GM18873 (cell line): Measurements from ENCODE around the gene GCLM.
"Not testable (repeated sequence)": the region's sequence is repeated elsewhere in the genome, so short reads cannot be mapped to it uniquely, and the experiment has no call there.

Source experiments
- ATAC-seq: cut with Tn5 transposase; IDR thresholded peaks from one replicate; pipeline ENCODE4 v1.9.1; 2021; ENCODE audit warnings: mild to moderate bottlenecking, moderate library complexity, moderate number of reproducible peaks; ENCODE audit not compliant: unreplicated experiment, low FRiP score

The GCLM gene

DNA sequence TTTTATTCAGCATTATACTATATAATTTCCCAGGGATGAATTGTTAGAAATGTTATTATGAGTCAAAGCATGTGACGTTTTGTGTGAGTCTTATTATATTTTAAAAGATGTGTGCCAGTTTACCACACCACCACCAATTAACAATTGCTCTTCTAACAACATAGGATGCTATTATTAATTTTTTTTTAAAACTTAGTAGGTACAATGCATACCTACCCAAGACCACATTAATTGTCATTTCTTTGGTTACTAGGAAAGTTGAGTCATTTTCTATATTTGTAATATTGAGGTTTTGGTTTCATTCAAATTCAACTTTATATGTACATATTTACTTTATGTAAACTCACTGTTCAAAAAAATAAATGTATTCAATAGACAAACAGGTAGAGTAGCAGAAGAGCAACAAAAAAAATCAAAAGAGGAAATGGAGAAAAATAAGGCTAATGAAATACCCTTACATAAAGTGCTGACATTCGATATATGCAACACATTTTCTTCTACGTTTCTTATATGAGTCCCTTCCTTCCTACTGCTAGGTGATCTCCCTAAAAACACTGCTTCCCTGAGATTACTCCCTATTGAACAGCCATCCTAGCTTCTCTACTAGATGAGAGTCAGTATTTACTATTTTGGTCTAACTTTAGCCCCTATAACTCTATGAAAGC, 9.6 kb downstream of the GCLM start:
- ATAC-seq = no peak

DNA sequence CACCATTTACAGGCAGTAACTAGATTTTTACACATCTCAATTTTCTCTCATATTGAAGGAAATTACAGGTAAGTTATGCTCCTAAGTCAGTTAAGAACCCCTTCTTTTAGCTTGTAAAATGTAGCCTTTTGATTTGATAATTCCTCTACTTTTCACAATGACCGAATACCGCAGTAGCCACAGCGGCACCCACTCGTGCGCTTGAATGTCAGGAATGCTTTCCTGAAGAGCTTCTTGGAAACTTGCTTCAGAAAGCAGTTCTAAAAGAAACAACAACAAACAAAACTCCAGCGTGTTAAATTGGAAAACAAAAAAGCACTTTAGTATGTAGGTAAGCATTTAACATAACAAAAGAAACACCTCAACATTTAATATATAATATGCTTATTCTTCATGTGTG, 20.3 kb downstream of the GCLM start:
- no peak for ATAC-seq

DNA sequence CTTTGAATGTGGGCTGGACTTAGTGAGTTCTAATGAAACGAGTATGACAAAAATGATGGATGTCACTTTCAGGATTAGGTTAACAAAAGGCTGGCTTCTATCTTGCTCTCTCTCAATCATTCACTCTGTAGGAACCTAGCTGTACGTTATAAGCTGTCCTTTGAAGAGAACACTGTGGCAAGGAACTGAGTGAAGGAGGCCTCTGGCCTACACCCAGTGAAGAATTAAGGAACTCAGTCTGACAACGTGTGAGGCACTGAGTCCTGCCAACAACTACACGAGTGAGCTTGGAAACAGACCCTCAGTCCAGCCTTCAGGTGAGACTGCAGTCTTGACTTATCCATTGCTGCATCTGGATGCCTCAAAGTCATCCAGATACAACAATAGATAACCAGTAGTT, 27.0 kb downstream of the GCLM start:
- ATAC-seq = no peak

DNA sequence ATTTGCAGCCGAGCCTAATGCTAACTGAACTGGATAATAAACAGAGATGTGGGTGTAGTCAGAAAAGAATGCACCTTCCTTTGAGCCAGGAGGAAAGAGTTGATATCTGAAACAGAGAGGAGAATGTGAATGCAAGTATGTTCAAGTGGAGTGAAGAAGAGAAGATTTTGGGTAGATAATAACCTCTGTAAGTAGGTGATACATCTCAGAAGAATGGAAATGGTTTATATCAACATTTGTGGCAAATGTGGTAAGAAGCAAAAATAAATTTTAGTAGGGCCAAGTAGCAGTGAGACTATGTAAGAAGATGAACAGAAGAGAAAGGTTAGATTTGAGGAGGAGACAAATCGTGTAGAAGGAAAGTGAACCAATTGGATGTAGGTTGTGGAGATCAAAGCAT, 28.5 kb downstream of the GCLM start:
- ATAC-seq = no peak

DNA sequence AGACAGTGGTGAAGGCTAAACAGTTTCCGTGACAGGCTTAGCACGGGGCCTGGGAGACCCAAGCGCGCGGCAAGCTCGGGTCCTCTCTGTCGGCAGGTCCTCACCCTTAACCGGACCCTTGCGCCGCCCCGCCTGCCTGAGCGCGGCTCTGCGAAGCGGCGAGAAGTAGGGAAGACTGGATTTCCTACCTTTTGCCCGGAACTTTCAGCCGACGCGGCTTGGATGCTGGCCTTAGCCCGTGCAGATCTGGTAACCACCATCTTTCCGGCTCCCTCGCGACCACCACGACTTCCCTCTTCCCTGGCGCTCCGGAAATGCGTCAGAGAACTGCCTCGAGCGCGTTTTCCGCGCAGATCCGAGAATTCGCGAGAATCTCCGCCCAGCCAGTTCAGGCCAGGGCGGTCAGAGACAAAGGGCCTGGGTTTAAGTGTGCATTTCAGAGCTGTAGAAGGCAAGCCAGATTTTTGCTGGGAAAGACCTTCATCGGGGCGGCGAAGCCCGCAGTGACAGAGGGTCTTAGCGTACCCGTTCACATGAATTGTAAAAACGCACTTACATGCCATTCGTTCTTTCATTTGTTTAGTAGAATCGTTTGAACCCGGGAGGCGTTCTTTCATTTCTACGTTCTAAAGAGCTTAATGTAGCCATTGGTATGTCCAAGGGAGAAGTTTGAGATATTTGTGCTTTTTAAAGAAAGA, 30.2 kb downstream of the GCLM start, which contains the start of gene DNTTIP2:
Gene DNTTIP2, minus strand, starts transcription at position 318 of the 698 bp plus-strand sequence. Its CDS starts 58 bp downstream, at position 260.
- ATAC-seq = peak; percentile 90

DNA sequence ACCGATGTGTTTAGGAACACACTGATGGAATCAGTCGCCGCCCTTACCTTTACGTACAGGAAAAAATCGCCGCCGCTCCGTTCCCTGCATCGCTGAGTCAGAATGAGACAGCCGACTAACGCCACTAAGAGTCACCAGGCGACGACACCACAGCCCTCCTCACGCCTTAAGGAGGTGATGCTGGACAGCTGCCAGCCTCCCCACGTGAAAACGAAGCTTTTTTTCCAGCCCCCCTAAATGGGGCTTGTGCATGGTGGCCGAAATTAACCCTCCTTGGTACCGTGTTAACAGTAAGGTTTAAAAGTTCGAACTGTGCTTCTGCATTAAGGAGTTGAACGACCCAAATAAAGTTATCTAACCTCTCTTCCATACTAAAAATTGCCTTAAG, 30.7 kb downstream of the GCLM start:
- peak; percentile 25 for ATAC-seq

DNA sequence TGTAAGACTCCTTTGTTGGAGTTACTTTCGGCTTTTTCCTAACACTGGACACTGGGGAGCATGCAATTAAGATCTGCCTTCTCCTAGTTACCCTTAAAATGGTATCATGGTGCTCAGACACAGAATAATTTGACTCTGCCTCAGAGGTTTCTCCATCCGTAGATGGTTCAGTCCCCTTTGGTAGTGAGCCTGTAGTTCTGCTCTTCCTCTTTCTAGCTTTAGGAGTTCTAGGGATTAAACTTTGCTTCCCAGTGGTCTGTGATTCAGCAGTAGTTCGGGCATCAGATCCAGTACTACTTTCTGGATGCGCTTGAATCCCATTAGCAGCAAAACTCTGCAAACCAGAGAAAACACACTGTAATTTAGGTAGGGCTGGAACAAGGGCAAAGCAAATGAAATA, 31.7 kb downstream of the GCLM start:
- no peak for ATAC-seq

DNA sequence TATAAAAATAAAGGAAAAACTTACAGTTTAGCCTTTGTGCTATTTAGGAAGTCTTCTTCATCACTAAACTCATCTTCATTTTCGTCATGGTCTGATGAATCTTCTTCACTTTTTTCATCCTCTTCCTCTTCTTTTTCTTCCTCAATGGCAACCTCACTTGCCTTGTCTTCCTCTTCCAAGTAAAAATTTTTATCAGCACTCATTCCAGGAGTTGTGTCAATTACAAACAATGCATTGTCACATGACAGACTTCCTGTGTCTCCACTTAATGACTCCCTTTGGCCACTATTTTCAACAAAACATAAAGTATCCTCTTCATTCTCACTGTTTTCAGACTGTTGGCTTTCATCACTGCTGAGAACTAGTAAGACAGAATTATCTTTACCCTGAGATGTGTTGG, 33.0 kb downstream of the GCLM start:
- ATAC-seq = no peak

DNA sequence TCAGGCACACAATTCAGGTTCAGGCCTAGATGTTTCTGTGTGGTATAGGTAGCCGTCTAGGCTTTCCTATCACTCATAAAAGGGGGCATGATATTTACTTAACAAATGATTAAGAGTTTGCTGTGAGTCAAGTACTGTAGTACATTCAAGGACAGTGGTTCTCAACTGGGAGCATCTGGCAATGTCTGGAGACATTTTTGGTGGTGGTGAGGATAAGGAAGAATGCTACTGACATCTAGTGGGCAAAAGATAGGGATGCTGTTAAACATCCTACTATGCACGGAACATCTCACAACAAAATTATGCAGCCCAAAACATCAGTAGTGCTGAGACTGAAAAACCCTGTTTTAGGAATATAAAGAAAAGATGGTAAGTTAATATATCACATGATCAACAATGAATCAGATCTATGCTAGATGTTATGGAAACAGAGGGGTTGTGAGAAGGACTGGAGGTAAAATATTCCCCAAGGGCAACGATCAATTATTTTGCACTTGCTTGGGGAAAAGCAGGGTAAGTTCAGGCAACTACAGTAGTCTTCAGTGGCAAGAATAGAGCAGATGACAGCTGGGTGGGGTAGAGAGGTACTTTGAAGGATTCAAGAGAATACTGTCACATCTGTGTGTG, 35.1 kb downstream of the GCLM start:
- ATAC-seq = no peak

DNA sequence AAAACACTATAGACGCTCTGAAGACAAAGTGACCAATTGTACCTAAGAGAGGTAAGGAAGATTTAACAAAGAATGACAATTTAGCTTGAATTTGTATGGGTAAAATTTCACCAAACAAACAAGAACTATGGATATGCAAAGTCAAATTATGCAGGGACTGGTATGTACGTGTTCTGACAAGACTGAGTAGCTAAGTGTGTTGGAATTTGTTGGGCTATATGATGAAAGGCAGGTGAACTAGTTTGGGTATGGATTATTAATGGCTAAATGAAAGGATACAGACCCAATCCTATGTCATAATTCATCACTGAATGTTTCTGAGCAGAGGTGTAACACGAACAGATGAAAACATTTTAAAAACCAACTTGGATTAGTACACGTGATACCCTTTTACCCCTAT, 37.9 kb downstream of the GCLM start:
- ATAC-seq = no peak

DNA sequence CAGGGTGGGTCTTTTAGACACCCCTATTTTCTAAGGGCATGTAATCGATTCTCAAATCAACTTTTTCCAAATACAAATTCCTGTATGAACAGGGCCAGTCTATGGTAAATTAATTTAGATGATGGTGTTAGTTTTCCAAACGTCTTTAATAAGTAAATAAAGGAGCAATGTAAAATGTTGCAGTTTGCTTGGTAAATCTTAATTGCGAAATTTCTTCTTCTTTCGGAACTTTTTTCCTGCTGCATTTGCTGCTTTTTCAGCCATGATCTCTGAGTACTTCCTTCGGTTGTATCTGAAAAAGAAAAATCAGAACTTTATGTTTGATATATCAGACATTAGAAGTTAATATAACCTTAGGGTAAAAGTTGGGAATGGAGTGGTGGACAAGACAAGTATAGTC, 39.6 kb downstream of the GCLM start:
- no peak for ATAC-seq

DNA sequence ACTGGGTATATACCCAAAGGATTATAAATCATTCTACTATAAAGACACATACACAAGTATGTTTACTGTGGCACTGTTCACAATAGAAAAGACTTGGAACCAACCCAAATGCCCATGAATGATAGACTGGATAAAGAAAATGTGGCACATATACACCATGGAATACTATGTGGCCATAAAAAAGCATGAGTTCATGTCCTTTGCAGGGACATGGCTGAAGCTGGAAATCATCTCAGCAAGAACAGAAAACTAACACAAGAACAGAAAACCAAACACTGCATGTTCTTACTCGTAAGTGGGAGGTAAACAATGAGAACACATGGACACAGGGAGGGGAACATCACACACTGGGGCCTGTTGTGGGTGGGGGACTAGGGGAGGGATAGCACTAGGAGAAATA, 40.7 kb downstream of the GCLM start:
- ATAC-seq = not testable (repeated sequence)

DNA sequence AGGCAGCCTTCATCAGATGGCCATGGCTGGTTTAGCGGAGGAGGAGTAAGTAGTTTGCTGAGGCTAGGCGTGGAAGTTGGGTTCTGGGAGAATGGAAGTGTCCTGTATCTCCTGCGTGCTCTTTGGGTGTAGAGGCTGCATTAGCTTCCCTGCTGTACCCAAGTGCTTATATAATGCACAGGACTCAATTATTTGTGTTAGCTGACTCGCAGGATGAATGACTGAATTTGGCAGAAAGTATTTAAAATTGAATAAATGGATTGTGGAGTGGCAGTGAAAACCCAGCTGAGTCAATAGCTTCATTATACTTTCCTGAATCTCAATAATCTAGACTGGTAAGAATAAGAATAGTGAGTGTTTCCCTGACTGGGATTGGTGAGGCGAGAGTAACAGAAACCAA, 44.0 kb downstream of the GCLM start:
- no peak for ATAC-seq

DNA sequence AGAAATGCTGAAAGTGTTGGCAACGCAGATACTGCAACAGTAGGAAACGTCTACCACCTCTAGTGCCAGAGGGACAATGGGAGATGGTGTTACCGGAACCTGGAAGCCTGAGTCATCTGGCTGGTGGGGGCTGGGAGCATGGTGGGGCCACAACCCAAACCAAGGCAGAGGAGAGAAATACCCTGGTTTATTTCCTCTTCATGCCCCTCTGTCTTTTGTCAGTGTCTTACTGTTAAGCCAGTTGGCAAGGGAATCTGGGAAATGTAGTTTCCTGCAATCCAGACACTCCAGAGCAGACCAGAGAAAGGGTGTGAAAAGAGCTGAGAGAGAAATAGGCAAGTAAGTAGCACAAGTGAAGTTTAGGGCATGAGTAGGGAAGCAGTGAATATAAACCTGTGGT, 45.1 kb downstream of the GCLM start:
- no peak for ATAC-seq

DNA sequence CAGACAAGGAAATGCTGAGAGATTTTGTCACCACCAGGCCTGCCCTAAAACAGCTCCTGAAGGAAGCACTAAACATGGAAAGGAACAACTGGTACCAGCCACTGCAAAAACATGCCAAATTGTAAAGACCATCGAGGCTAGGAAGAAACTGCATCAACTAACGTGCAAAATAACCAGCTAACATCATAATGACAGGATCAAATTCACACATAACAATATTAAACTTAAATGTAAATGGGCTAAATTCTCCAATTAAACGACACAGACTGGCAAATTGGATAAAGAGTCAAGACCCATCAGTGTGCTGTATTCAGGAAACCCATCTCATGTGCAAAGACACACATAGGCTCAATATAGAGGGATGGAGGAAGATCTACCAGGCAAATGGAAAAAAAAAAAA, 51.6 kb downstream of the GCLM start:
- ATAC-seq = not testable (repeated sequence)

DNA sequence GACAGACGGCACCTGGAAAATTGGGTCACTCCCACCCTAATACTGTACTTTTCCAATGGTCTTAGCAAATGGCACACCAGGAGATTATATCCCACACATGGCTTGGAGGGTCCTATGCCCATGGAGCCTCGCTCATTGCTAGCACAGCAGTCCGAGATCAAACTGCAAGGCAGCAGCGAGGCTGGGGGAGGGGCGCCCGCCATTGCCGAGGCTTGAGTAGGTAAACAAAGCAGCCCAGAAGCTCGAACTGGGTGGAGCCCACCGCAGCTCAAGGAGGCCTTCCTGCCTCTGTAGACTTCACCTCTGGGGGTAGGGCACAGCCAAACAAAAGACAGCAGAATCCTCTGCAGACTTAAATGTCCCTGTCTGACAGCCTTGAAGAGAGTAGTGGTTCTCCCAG, 53.2 kb downstream of the GCLM start:
- not testable (repeated sequence) for ATAC-seq

DNA sequence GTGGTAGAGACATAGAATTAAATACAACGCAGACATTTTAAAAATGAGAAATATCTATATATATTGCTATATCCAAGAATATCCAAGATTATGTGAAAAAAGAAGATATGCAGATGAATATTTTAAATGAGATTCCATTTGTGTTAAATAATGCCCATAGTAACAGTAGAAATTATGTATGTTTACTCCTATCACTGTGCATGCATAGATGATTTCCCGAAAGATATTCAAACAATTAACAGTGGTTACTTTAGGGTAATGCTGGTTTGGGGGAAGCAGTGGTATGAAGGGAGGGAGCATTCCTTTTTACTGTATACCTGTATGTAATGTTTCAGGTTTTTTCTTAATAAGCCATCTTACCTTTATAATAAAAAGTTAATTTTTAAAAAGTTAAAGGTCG, 55.3 kb downstream of the GCLM start:
- no peak for ATAC-seq

DNA sequence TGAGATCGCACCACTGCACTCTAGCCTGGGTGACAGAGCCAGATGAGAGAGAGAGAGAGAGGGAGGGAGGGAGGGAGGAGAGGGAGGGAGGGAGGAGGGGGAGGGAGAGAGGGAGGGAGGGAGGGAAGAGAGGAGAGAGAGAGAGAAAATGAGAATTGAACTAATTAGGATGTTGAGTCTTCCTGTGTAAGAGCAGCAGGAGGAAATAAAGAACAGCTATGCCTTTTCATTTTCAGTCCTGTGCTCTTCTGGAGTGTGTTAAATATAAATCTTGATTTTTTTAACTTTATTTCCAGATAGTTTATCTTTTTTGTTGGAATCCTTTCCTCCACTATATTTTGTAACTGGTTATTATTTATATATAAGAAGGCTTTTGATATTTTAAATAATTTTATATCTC, 57.4 kb downstream of the GCLM start:
- ATAC-seq = no peak

DNA sequence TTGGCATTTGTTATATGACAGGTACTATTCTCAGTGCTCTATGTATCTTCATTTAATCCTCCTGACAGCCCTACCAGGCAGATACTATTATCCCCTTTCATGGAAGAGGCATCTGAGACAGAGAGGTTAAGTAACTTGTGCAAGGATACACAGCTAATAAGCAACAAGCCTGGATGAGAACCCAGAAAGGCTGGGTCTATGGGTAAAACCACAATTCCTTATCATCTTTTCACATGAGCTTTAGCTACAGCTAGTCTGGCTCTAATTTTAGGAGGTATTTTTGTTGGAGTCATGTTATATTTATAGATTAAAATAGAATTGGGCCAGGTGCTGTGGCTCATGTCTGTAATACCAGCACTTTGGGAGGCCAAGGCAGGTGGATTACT, 57.9 kb downstream of the GCLM start:
- no peak for ATAC-seq

DNA sequence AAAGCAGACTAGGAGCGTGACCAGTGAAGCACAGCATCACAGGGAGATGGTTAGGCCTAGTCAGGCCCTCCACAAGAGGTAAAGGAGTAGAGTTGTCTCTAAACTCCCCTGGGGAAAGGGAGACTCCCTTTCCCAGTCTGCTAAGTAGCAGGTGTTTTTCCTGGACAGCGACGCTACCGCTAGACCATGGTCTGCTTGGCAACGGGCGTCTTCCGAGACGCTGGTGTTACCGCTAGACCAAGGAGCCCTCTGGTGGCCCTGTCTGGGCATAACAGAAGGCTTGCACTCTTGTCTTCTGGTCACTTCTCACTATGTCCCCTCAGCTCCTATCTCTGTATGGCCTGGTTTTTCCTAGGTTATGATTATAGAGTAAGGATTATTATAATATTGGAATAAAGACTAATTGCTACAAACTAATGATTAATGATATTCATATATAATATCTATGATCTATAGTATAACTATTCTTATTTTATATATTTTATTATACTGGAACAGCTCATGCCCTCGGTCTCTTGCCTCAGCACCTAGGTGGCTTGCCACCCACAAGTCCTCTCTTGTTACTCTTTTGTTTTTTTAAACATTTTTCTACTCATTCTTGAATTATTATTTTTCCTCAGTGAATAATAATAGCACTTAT, 58.4 kb downstream of the GCLM start:
- not testable (repeated sequence) for ATAC-seq

DNA sequence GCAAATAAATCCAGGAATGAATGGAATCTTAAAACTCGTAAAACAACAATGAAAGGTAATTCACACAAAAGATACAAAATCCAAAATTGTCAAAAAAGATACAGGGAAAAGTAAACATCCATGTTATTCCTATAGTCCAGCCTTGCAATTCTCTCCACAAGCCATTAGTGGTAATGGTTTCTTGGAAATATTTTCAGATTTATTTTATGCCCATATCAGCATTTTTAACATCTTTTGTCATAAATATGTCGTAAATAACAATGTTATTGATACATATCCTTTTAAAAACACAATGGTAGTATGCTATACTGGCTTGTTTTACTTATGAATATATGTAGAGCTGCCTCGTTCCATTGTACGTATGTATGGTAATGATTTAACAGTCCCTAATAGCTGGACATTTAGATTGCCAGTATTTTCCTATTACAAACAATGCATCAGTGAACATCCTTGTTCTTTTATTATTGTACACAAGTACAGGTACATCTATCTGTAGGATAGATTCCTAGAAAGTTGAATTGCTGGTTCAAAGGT, 60.8 kb downstream of the GCLM start:
- no peak for ATAC-seq
